Lower leg skin (tissue), 3 donors: ENCODE results near the gene OLA1.

ENCODE experiments used
- CTCF ChIP-seq, 3 donors: fragments of 450-650 bp; IDR thresholded peaks; one replicate each; pipeline ENCODE4 v1.5.1; 2016; ENCODE audit warnings: antibody characterized with exemption in 3 of 3, mild to moderate bottlenecking in 3 of 3, moderate library complexity in 2 of 3
- POLR2A ChIP-seq, 2 donors: fragments of 450-650 bp; IDR thresholded peaks; one replicate each; pipeline ENCODE4 v1.6.1; 2016 to 2017; ENCODE audit warnings: antibody characterized with exemption in 2 of 2, mild to moderate bottlenecking in 1 of 2, moderate library complexity in 1 of 2

GRCh38 chr2:174149530-174149929 lies 98.8 kb downstream of the OLA1 start:
- TF ChIP-seq CTCF (IDR thresholded peaks at IDR 0.05) (no peak), POLR2A (IDR thresholded peaks at IDR 0.05) (no peak)
